Raji (cell line): ENCODE data around the gene PTMS.

Experiments used
- POLR2A ChIP-seq: IDR thresholded peaks from 2 replicates; pipeline ENCODE4 v1.6.1; 2011; ENCODE audit warnings: low read depth, low read length, control low read depth; ENCODE audit not compliant: insufficient read depth

Gene PTMS

GRCh38 chr12:6766651-6767349 is 637 bp downstream of the PTMS start:
- no peak for TF ChIP-seq POLR2A

- TF ChIP-seq POLR2A: no peak
Measured at GRCh38 chr12:6767353-6768319, 1.5 kb downstream of the PTMS start.

- TF ChIP-seq POLR2A: no peak
Measured at GRCh38 chr12:6768437-6768914, 2.3 kb downstream of the PTMS start.

- TF ChIP-seq POLR2A: no peak
Measured at GRCh38 chr12:6768990-6769389, 2.8 kb downstream of the PTMS start.

GRCh38 chr12:6769666-6770065 is 3.5 kb downstream of the PTMS start:
- TF ChIP-seq POLR2A: no peak

GRCh38 chr12:6770094-6770493 is 3.9 kb downstream of the PTMS start:
- TF ChIP-seq POLR2A: no peak

GRCh38 chr12:6770600-6770999 is 4.4 kb downstream of the PTMS start:
- TF ChIP-seq POLR2A: no peak

GRCh38 chr12:6771091-6771495 is 4.9 kb downstream of the PTMS start:
- TF ChIP-seq POLR2A: no peak

- TF ChIP-seq POLR2A: no peak
Measured at GRCh38 chr12:6771509-6772330, 5.6 kb downstream of the PTMS start.

- TF ChIP-seq POLR2A: no peak
Measured at GRCh38 chr12:6772331-6772695, 6.2 kb downstream of the PTMS start, which contains the start of gene LAG3. LAG3 (plus strand) TSS chr12:6772520; CDS start chr12:6772853, 333 bp downstream.

- TF ChIP-seq POLR2A: no peak
Measured at GRCh38 chr12:6772726-6773589, 6.8 kb downstream of the PTMS start.

GRCh38 chr12:6773590-6774351 is 7.6 kb downstream of the PTMS start:
- TF ChIP-seq POLR2A: no peak

- no peak for TF ChIP-seq POLR2A
Measured at GRCh38 chr12:6774499-6775062, 8.4 kb downstream of the PTMS start.
